CD14-positive monocyte (primary cell): ENCODE data around the gene PRSS33. TPM values are rescaled to one million over a fixed set of nuclear protein-coding genes. Genes with fewer than 3 reads are reported as not detected.

Experiments used
- DNase-seq, 3 donors: peaks; one replicate each; pipeline ENCODE4 v3.0.0-alpha.2; 2011 to 2022
- H2AFZ ChIP-seq: 2 replicates; pipeline ENCODE4 v1.6.0; 2012; ENCODE audit warnings: mild to moderate bottlenecking, low read depth, low read length, inconsistent platforms; ENCODE audit not compliant: insufficient read depth, poor library complexity, severe bottlenecking
- H3K27ac ChIP-seq, 2 donors: 1 replicate in 1 of 2; 2 replicates in 1 of 2; pipeline ENCODE4 v1.5.1; 2012 to 2013; ENCODE audit warnings: low read length in 2 of 2, control low read depth in 1 of 2, inconsistent platforms in 1 of 2, low read depth in 1 of 2, mild to moderate bottlenecking in 1 of 2
- H3K27me3 ChIP-seq, 2 donors: one replicate each; pipeline versions ENCODE4 v1.6.0 to v1.6.1; 2011 to 2013; ENCODE audit warnings: low read length in 2 of 2; ENCODE audit not compliant: control insufficient read depth in 2 of 2, insufficient read depth in 2 of 2
- H3K36me3 ChIP-seq, 2 donors: replicated peaks in 1 of 2; 1 replicate in 1 of 2; 2 replicates in 1 of 2; pipeline versions ENCODE4 v1.5.1 to v1.6.1; 2012 to 2013; ENCODE audit warnings: low read length in 2 of 2, control low read depth in 1 of 2, inconsistent platforms in 1 of 2, mild to moderate bottlenecking in 1 of 2; ENCODE audit not compliant: insufficient read depth in 2 of 2, control insufficient read depth in 1 of 2
- H3K4me1 ChIP-seq, 2 donors: 1 replicate in 1 of 2; 2 replicates in 1 of 2; pipeline versions ENCODE4 v1.5.1 to v1.6.1; 2012 to 2013; ENCODE audit warnings: low read length in 2 of 2, control low read depth in 1 of 2, inconsistent platforms in 1 of 2, mild to moderate bottlenecking in 1 of 2, moderate library complexity in 1 of 2; ENCODE audit not compliant: insufficient read depth in 2 of 2, control insufficient read depth in 1 of 2
- H3K4me2 ChIP-seq: replicated peaks from 2 replicates; pipeline ENCODE3; 2012; ENCODE audit warnings: low read length, moderate library complexity, mild to moderate bottlenecking; ENCODE audit not compliant: poor library complexity, severe bottlenecking; ENCODE audit errors: extremely low read depth
- H3K4me3 ChIP-seq, 3 experiments: fragments of 200-600 bp in 1 of 3; sonication (generic) in 1 of 3; replicated peaks in 1 of 3; 1 replicate in 2 of 3; 2 replicates in 1 of 3; pipeline ENCODE4 v1.5.1; 2011 to 2013; ENCODE audit warnings: low read length in 3 of 3, mild to moderate bottlenecking in 3 of 3, control low read depth in 2 of 3, low read depth in 2 of 3, inconsistent platforms in 1 of 3, moderate library complexity in 1 of 3
- H3K79me2 ChIP-seq: 2 replicates; pipeline ENCODE4 v1.6.0; 2012; ENCODE audit warnings: mild to moderate bottlenecking, control low read depth, inconsistent platforms, low read length, moderate library complexity; ENCODE audit not compliant: insufficient read depth
- H3K9ac ChIP-seq: 2 replicates; pipeline ENCODE4 v1.6.0; 2017; ENCODE audit warnings: low read length, mild to moderate bottlenecking; ENCODE audit not compliant: insufficient read depth, poor library complexity, severe bottlenecking
- H3K9me3 ChIP-seq, 2 donors: replicated peaks in 1 of 2; 1 replicate in 1 of 2; 2 replicates in 1 of 2; pipeline versions ENCODE4 v1.5.1 to v1.6.1; 2012 to 2013; ENCODE audit warnings: low read length in 2 of 2, control low read depth in 1 of 2; ENCODE audit not compliant: control insufficient read depth in 1 of 2, insufficient read depth in 1 of 2
- H4K20me1 ChIP-seq: 2 replicates; pipeline ENCODE4 v1.6.0; 2012; ENCODE audit warnings: mild to moderate bottlenecking, low read length, control low read depth, moderate library complexity; ENCODE audit not compliant: insufficient read depth
- H3K27ac Mint-ChIP-seq, 7 donors: one replicate each; pipeline ENCODE4 v1.8.0; 2020; ENCODE audit warnings: mild to moderate bottlenecking in 7 of 7, mixed read lengths in 7 of 7, moderate library complexity in 6 of 7, inconsistent platforms in 2 of 7
- H3K27me3 Mint-ChIP-seq, 3 donors: one replicate each; pipeline ENCODE4 v1.8.0; 2021 to 2022; ENCODE audit warnings: low read depth in 3 of 3, mild to moderate bottlenecking in 3 of 3, mixed read lengths in 3 of 3, moderate library complexity in 3 of 3, inconsistent platforms in 1 of 3
- H3K36me3 Mint-ChIP-seq, 2 donors: one replicate each; pipeline ENCODE4 v1.8.0; 2020; ENCODE audit warnings: mixed read lengths in 2 of 2, inconsistent platforms in 1 of 2, mild to moderate bottlenecking in 1 of 2
- H3K4me1 Mint-ChIP-seq: one replicate; pipeline ENCODE4 v1.8.0; 2020; ENCODE audit warnings: mild to moderate bottlenecking, mixed read lengths
- H3K4me3 Mint-ChIP-seq, 2 donors: one replicate each; pipeline ENCODE4 v1.8.0; 2020; ENCODE audit warnings: mild to moderate bottlenecking in 2 of 2, mixed read lengths in 2 of 2, moderate library complexity in 1 of 2
- H3K9me3 Mint-ChIP-seq, 7 donors: one replicate each; pipeline ENCODE4 v1.8.0; 2020 to 2022; ENCODE audit warnings: mixed read lengths in 7 of 7, mild to moderate bottlenecking in 6 of 7, moderate library complexity in 6 of 7, inconsistent platforms in 2 of 7
- CTCF ChIP-seq: fragments of 200-600 bp; IDR thresholded peaks from one replicate; pipeline ENCODE4 v1.8.0; 2022; ENCODE audit warnings: antibody characterized with exemption, mild to moderate bottlenecking
- WGBS: methylation state at CpG from one replicate; pipeline ENCODE4 v1.1.5; 2013; ENCODE audit warnings: missing lambda C conversion rate; ENCODE audit not compliant: insufficient coverage; 5-methylcytosine and 5-hydroxymethylcytosine counted together
- intact Hi-C, 2 donors: fragments of 100-400 bp; cut with micrococcal nuclease; formaldehyde crosslinking; loops; one replicate each; pipeline versions ENCODE4 v1.15.0 to v1.15.1; 2023
- polyA plus RNA-seq, 3 donors: library from polyadenylated mRNA; depleted of rRNA in 1 of 3; unstranded in 2 of 3; stranded (reverse) in 1 of 3; fragments of 300-500 nt in 2 of 3; fragments of >200 nt in 1 of 3; fragmentation: Illumina TruSeq in 2 of 3; gene quantifications; 1 replicate in 2 of 3; 2 replicates in 1 of 3; pipeline ENCODE4 v1.2.3, GENCODE V29; 2012 to 2021

Gene PRSS33
- polyA plus RNA-seq, 3 donors, result 0.05 TPM; not detected in 2

- Mint-ChIP-seq H3K4me3 (no peak overlapping the region), H3K27ac (peak overlapping the region in 1 of 7 donors; percentile 18), H3K27me3 (peaks cover 2 to 4% (median 3%) of the 10 kb centered on the region in 3 donors), H3K9me3 (peaks cover 1 to 11% (median 5%) of the 10 kb centered on the region in 7 donors), H3K4me1 (peaks cover 12% of the 10 kb centered on the region), H3K36me3 (no peaks in the 10 kb centered on the region)
- WGBS, result 95% methylated on average over 8 of the region's 14 CpGs
- Histone ChIP-seq H2AFZ (no peak overlapping the region), H3K9ac (no peak overlapping the region), H3K27me3 (no peaks in the 10 kb centered on the region), H3K79me2 (no peaks in the 10 kb centered on the region), H3K36me3 (no peaks in the 10 kb centered on the region), H3K4me2 (no peak overlapping the region), H3K27ac (no peak overlapping the region), H3K9me3 (peaks cover 0 to 4% of the 10 kb centered on the region in 2 donors), H3K4me1 (peaks cover 14 to 18% of the 10 kb centered on the region in 2 donors), H3K4me3 (no peak overlapping the region), H4K20me1 (no peaks in the 10 kb centered on the region)
- no peak for TF ChIP-seq CTCF
- DNase-seq, result no peak
- intact Hi-C loops, result no loop called here
These were observed 40.6 kb upstream of the PRSS33 start for GRCh38 chr16:2827831-2828520.

- Histone ChIP-seq H3K27me3 (no peaks in the 10 kb centered on the region), H3K4me2 (no peak overlapping the region), H3K9ac (no peak overlapping the region), H3K27ac (no peak overlapping the region), H3K36me3 (no peaks in the 10 kb centered on the region), H3K4me3 (no peak overlapping the region), H4K20me1 (no peaks in the 10 kb centered on the region), H2AFZ (no peak overlapping the region), H3K79me2 (no peaks in the 10 kb centered on the region), H3K4me1 (peaks cover 14 to 18% of the 10 kb centered on the region in 2 donors), H3K9me3 (peaks cover 0 to 4% of the 10 kb centered on the region in 2 donors)
- Mint-ChIP-seq H3K4me1 (peaks cover 12% of the 10 kb centered on the region), H3K9me3 (peaks cover 0 to 9% (median 1%) of the 10 kb centered on the region in 7 donors), H3K36me3 (no peaks in the 10 kb centered on the region), H3K27me3 (peaks cover 1 to 2% (median 2%) of the 10 kb centered on the region in 3 donors), H3K27ac (no peak overlapping the region), H3K4me3 (no peak overlapping the region)
- WGBS, result 94% methylated on average over 15 of the region's 15 CpGs
- intact Hi-C loops, result no loop called here
- no peak for DNase-seq
- TF ChIP-seq CTCF, result no peak
These were observed 40.0 kb upstream of the PRSS33 start for GRCh38 chr16:2827374-2827791.
